HL-60 (cell line): ENCODE results near the gene SLAIN1.

ENCODE experiments used
- CTCF ChIP-seq: IDR thresholded peaks from one replicate; pipeline ENCODE4 v1.5.1; 2011; ENCODE audit warnings: low read length, control low read depth, inconsistent platforms; ENCODE audit not compliant: insufficient read depth
- GABPA ChIP-seq: IDR thresholded peaks from 2 replicates; pipeline ENCODE4 v1.6.1; 2012; ENCODE audit warnings: low read depth
- POLR2AphosphoS5 ChIP-seq: IDR thresholded peaks from 2 replicates; pipeline ENCODE4 v1.6.1; 2012; ENCODE audit warnings: low read depth
- REST ChIP-seq: IDR thresholded peaks from 2 replicates; pipeline ENCODE4 v1.6.1; 2012; ENCODE audit warnings: low read depth; ENCODE audit not compliant: insufficient replicate concordance

- TF ChIP-seq GABPA (no peak), CTCF (no peak), REST (no peak), POLR2AphosphoS5 (no peak)
Measured at GRCh38 chr13:77653301-77653700, 44.2 kb upstream of the SLAIN1 start.
